HG02588 (cell line): ENCODE results near the gene ZZZ3.
"Not testable (repeated sequence)": the region's sequence is repeated elsewhere in the genome, so short reads cannot be mapped to it uniquely, and the experiment has no call there.

Source experiments
- ATAC-seq: cut with Tn5 transposase; IDR thresholded peaks from one replicate; pipeline ENCODE4 v1.9.1; 2021; ENCODE audit warnings: mild to moderate bottlenecking, moderate library complexity; ENCODE audit not compliant: unreplicated experiment

Gene ZZZ3

GRCh38 chr1:77682460-77683159, at the start of gene ZZZ3:
Gene ZZZ3 (minus strand): TSS chr1:77682658. CDS start chr1:77633354, 49,304 bp downstream.
- ATAC-seq, result peak; percentile 70

DNA sequence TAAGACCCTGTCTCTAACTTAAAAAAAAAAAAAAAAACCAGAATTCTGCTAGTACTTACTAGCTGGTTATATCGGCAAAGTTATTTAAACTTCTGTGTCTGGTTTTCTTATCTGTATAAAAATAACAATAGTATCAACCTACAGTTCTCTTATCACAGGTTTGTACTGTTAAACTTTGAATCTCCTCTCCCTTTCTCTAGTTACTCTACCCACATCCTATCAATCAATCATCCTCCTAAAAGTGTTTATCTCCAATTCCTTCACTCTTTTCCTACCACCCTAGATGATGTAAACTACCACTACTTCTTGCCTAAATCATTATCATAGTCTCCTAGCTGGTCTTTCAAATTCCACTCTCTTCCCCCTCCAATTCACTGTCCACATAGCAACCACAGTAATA, 49.6 kb upstream of the ZZZ3 start:
- no peak for ATAC-seq

DNA sequence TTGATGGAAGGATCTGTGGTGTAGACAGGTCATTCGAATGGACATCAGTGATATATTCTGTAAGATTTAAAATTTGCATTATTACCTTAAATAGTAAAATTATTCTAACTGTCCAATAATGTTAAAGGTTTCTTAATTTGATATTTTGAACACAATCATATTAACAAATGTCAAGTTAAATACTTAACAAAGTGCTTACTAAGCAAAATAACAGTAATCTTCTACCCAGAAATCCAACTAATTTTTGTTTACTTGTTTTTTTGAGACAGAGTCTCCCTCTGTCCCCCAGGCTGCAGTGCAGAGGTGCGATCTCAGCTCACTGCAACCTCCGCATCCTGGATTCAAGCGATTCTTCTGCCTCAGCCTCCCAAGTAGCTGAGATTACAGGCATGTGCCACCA, 43.2 kb upstream of the ZZZ3 start:
- ATAC-seq, result no peak

- ATAC-seq, result no peak
These were observed 35.7 kb upstream of the ZZZ3 start for GRCh38 chr1:77718181-77718580.

- no peak for ATAC-seq
These were observed 33.6 kb upstream of the ZZZ3 start for GRCh38 chr1:77716065-77716464.

DNA sequence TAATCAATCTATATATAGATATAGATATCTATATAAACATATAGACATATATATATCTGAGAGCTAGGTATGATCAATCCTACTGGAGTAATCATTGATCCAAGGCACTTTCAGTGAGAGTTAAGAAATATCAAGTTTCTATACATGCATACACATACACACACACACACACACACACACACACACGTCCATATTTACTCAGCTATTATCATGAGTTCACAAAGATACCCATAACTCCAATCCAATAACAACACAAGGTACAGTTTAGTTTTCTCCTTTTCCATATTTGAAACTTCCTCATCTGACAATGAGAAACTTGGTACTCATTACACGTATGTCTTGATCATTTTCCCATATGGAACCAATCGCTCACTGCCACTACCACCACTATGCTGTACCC, 27.3 kb upstream of the ZZZ3 start:
- ATAC-seq, result no peak

DNA sequence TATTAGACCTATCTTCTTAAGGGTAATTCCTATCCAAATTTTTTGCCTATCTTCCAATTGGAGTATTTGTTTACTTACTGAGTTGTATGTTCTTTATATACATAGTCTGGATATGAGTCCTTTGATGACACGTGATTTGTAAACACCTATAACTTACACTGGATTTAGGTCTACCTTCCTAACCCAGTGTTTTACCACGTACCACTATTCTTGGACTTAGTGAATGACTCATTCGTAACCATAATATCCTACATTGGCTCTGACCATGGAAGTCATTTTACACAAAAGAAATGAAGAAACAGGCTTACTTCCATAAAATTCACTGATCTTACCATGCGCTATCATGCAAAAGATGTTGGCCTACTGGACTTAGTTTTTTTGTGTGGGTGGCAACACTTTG, 23.9 kb upstream of the ZZZ3 start:
- ATAC-seq, result no peak

- ATAC-seq, result no peak
These were observed 22.3 kb upstream of the ZZZ3 start for GRCh38 chr1:77704736-77705135.

- not testable (repeated sequence) for ATAC-seq
These were observed 17.2 kb upstream of the ZZZ3 start for GRCh38 chr1:77699673-77700072.

DNA sequence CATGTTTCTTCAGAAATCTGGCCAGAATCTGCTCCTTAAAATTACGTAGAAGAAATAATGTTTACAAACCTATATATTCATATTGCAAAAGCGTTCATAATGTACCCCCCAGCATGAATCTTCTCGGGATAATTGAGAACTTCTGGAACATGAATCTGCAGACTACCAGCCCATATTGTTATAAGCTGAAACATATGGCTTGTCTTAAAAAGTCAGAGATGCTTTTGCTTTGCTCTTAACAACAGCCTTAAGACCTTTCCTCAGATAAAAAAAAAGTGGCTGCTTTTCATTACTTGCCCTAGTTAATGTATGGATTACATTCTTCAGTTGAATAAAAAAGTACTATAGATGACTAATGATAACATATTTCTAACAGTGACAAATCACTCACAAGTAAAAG, 15.0 kb upstream of the ZZZ3 start:
- ATAC-seq, result no peak

- ATAC-seq, result no peak
These were observed 6.5 kb upstream of the ZZZ3 start for GRCh38 chr1:77688939-77689338.

- ATAC-seq, result no peak
These were observed 5.1 kb upstream of the ZZZ3 start for GRCh38 chr1:77687519-77687906.

DNA sequence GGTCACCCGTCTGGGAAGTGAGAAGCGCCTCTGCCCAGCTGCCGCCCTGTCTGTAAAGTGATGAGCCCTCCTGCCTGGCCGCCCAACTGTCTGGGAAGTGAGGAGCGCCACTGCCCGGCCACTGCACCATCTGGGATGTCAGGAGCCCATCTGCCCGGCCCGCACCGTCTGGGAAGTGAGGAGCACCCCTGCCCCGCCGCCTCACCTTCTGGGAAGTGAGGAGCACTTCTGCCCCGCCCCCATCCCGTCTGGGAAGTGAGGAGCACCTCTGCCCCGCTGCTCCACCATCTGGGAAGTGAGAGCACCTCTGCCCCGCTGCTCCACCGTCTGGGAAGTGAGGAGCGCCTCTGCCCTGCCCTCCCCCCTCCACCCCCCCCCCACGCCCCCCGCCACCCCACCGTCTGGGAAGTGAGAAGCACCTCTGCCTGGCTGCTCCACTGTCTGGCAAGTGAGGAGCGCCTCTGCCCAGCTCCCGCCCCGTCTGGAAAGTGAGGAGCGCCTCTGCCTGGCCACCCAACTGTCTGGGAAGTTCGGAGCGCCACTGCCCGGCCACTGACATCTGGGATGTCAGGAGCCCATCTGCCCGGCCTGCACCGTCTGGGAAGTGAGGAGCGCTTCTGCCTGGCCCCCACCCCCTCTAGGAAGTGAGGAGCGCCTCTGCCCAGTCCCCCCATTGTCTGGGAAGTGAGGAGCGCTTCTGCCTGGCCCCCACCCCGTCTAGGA, 4.5 kb upstream of the ZZZ3 start:
- ATAC-seq, result no peak

GRCh38 chr1:77683160-77684148, 996 bp upstream of the ZZZ3 start:
- peak; percentile 80 for ATAC-seq

- ATAC-seq, result no peak
These were observed 2.3 kb downstream of the ZZZ3 start for GRCh38 chr1:77680173-77680572.

DNA sequence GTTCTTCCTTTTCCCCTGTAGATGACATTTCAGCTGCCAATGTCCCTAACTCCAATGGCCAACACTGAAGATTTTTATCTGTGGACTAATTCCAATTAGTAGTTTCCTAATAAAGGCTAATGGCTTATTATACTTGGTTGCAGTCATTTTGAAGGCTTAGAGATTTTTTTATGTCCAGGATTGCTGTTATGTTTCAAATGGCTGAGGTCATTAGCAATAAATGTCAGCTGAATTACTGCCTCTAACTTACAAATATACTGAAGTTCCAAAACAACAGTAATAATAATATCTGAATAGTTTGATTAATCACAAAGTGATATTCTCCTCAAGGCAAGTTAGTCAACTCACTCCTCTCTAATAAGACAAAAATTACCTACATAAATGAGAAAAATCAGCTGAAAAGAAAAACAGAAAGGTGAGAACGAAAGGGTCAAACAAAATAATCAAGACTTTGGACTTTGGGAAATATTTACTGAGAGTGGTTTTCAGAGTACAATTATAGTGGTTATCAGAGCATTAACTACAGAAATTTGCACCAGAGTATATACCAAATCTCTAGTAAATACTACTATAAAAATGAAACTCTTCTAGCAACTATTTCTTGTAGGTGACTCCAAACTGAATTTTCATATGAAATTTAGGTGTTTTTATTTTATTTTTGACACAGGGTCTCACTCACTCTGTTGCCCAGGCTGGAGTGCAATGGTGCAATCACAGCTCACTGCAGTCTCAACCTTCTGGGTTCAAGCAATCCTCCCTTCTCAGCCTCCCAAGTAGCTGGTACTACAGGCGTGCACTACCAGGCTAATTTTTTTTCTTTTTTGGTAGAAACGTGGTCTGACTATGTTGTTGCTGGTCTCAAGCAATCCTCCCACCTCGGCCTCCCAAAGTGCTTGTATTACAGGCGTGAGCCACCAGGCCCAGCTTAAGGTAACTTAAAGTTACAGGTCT, 3.5 kb downstream of the ZZZ3 start:
- ATAC-seq, result no peak

DNA sequence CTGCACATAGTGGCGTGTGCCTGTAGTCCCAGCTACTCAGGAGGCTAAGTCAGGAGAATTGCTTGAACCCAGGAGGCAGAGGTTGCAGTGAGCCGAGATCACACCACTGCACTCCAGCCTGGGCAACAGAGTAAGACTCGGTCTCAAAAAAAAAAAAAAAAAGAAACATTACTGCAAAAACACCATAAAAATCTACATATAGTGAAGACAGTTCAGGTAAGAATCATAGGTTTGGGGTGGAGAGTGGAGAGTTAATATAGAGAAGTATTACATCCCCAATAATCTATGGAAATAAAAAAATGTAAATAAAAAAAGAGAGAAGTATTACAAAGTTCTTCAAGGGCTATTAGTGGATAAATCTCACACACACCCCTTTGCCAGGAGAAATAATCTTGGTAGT, 7.7 kb downstream of the ZZZ3 start:
- ATAC-seq, result not testable (repeated sequence)

- no peak for ATAC-seq
These were observed 8.6 kb downstream of the ZZZ3 start for GRCh38 chr1:77673716-77674355.

- no peak for ATAC-seq
These were observed 9.4 kb downstream of the ZZZ3 start for GRCh38 chr1:77673030-77673429.

- ATAC-seq, result peak; percentile 39
These were observed 10.1 kb downstream of the ZZZ3 start for GRCh38 chr1:77672374-77672773.
